Measurements from ENCODE around the gene C1QL1. TPM values are rescaled to one million over a fixed set of nuclear protein-coding genes. Genes with fewer than 3 reads are reported as not detected.

C1QL1 gene
- total RNA-seq, 2 donors from 2014 or later = 1.6 to 3.6 TPM

- TF ChIP-seq CTCF (IDR thresholded peaks at IDR 0.05) = no peak
- no peak for DNase-seq (ENCODE audit: low spot score)
- Histone ChIP-seq H3K4me3 (no peak overlapping the region), H3K27ac (no peak overlapping the region), H3K9me3 (no peaks in the 10 kb centered on the region), H3K27me3 (no peaks in the 10 kb centered on the region), H3K36me3 (no peaks in the 10 kb centered on the region), H3K4me1 (peaks cover 0 to 13% of the 10 kb centered on the region in 2 donors)
Measured at GRCh38 chr17:44942456-44942855, 25.6 kb downstream of the C1QL1 start.

- no peak for DNase-seq (ENCODE audit: low spot score)
- H3K27me3 ChIP-seq = no peaks in the 10 kb centered on the region
- no peak for TF ChIP-seq CTCF (IDR thresholded peaks at IDR 0.05)
- no peaks in the 10 kb centered on the region for H3K36me3 ChIP-seq
- H3K27ac ChIP-seq = no peak overlapping the region
- H3K4me1 ChIP-seq = peaks cover 0 to 8% of the 10 kb centered on the region in 2 donors
- no peaks in the 10 kb centered on the region for H3K9me3 ChIP-seq
- no peak overlapping the region for H3K4me3 ChIP-seq
Measured at GRCh38 chr17:44941712-44942331, 26.3 kb downstream of the C1QL1 start.

- no peak for TF ChIP-seq CTCF (IDR thresholded peaks at IDR 0.05)
- Histone ChIP-seq H3K9me3 (no peaks in the 10 kb centered on the region), H3K4me3 (no peak overlapping the region), H3K27ac (no peak overlapping the region), H3K27me3 (no peaks in the 10 kb centered on the region), H3K36me3 (no peaks in the 10 kb centered on the region), H3K4me1 (peaks cover 0 to 8% of the 10 kb centered on the region in 2 donors)
- no peak for DNase-seq (ENCODE audit: low spot score)
Measured at GRCh38 chr17:44940768-44941167, 27.3 kb downstream of the C1QL1 start.

- TF ChIP-seq CTCF (IDR thresholded peaks at IDR 0.05) = no peak
- Histone ChIP-seq H3K36me3 (no peaks in the 10 kb centered on the region), H3K4me1 (peaks cover 0 to 8% of the 10 kb centered on the region in 2 donors), H3K9me3 (no peaks in the 10 kb centered on the region), H3K4me3 (no peak overlapping the region), H3K27ac (no peak overlapping the region), H3K27me3 (no peaks in the 10 kb centered on the region)
- no peak for DNase-seq (ENCODE audit: low spot score)
Measured at GRCh38 chr17:44940317-44940716, 27.8 kb downstream of the C1QL1 start.

GRCh38 chr17:44935116-44935515, 33.0 kb downstream of the C1QL1 start:
- TF ChIP-seq CTCF (IDR thresholded peaks at IDR 0.05) = no peak
- H3K27ac ChIP-seq = no peak overlapping the region
- no peaks in the 10 kb centered on the region for H3K36me3 ChIP-seq
- no peaks in the 10 kb centered on the region for H3K9me3 ChIP-seq
- no peak for DNase-seq (ENCODE audit: low spot score)
- no peaks in the 10 kb centered on the region for H3K27me3 ChIP-seq
- peaks cover 0 to 13% of the 10 kb centered on the region in 2 donors for H3K4me1 ChIP-seq
- no peak overlapping the region for H3K4me3 ChIP-seq

GRCh38 chr17:44934745-44935105, 33.4 kb downstream of the C1QL1 start:
- Histone ChIP-seq H3K27ac (no peak overlapping the region), H3K4me1 (peaks cover 0 to 10% of the 10 kb centered on the region in 2 donors), H3K27me3 (no peaks in the 10 kb centered on the region), H3K9me3 (no peaks in the 10 kb centered on the region), H3K4me3 (no peak overlapping the region), H3K36me3 (no peaks in the 10 kb centered on the region)
- no peak for DNase-seq (ENCODE audit: low spot score)
- TF ChIP-seq CTCF (IDR thresholded peaks at IDR 0.05) = no peak
